Calu3 (cell line): ENCODE measurements around the gene DNM1. TPM values are rescaled to one million over a fixed set of nuclear protein-coding genes. Genes with fewer than 3 reads are reported as not detected.

Experiments
- BruUV-seq: library from RNA; stranded (reverse); fragments of 400-500 nt; replicated peaks from 2 replicates; lab custom pipeline; 2021; lab: Mats Ljungman, UMichigan
- CTCF ChIA-PET: fragments of 300-600 bp; sonication (Branson Sonifier 250); formaldehyde crosslinking; loops from one replicate; lab custom pipeline; 2022; ENCODE audit warnings: antibody characterized with exemption; lab: Charles Lee
- DNase-seq: peaks from one replicate; pipeline ENCODE4 v3.0.0; 2022
- H3K27ac Mint-ChIP-seq: one replicate; pipeline ENCODE4 v1.8.0; 2022; ENCODE audit warnings: mixed read lengths; ENCODE audit not compliant: unreplicated experiment
- H3K27me3 Mint-ChIP-seq: one replicate; pipeline ENCODE4 v1.8.0; 2022; ENCODE audit warnings: mixed read lengths; ENCODE audit not compliant: unreplicated experiment
- H3K36me3 Mint-ChIP-seq: one replicate; pipeline ENCODE4 v1.8.0; 2022; ENCODE audit warnings: mild to moderate bottlenecking, moderate library complexity, mixed read lengths; ENCODE audit not compliant: insufficient read depth, unreplicated experiment
- H3K4me1 Mint-ChIP-seq: one replicate; pipeline ENCODE4 v1.8.0; 2022; ENCODE audit warnings: mild to moderate bottlenecking, low read depth, mixed read lengths; ENCODE audit not compliant: unreplicated experiment
- H3K4me3 Mint-ChIP-seq: one replicate; pipeline ENCODE4 v1.8.0; 2022; ENCODE audit warnings: mild to moderate bottlenecking, low read depth, moderate library complexity, mixed read lengths; ENCODE audit not compliant: unreplicated experiment
- H3K9me3 Mint-ChIP-seq: one replicate; pipeline ENCODE4 v1.8.0; 2022; ENCODE audit warnings: low read depth, mixed read lengths; ENCODE audit not compliant: unreplicated experiment
- intact Hi-C: fragments of 100-400 bp; cut with micrococcal nuclease; formaldehyde crosslinking; loops from one replicate; pipeline ENCODE4 v1.10.0; 2022; ENCODE audit not compliant: unreplicated experiment
- total RNA-seq: library from RNA; stranded (reverse); gene quantifications from 2 replicates; pipeline ENCODE4 v1.2.3, GENCODE V29; 2022
- TF ChIP-seq, protein P1 (sequence below): fragments of 200-600 bp; IDR thresholded peaks from one replicate; pipeline ENCODE4 v1.8.0; 2022; ENCODE audit warnings: antibody characterized with exemption; ENCODE audit not compliant: unreplicated experiment

DNM1 gene
- total RNA-seq, 1 experiment from 2014 or later, result 40.0 TPM

DNA sequence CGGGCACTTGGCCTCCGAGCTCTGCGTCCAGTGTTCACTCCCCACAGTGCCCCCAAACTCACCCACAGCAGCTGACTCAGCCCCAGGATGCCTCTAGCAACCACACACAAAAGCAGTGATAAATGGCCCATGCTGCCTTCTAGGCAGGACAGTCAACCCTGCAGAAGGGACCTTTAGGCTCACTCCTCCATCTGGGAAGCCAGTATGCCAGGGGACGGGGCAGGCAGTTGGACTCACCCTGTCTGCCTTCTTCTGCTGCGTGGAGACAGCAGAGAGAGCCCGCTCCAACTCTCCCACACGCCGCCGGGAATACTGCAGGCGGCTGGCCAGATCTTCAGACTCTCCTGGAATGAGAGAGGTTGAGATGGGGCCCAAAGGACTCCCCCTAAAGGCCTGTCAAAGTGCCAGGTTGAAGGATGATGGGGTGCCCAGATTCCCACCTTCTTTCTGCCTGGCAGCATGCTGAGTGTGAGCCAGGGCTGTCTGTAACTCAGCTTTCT, 62.2 kb downstream of the DNM1 start:
- peaks cover 42% of the 10 kb centered on the region for H3K36me3 Mint-ChIP-seq
- no peaks in the 10 kb centered on the region for H3K9me3 Mint-ChIP-seq
- CTCF ChIA-PET, result no interaction called here
- TF ChIP-seq, protein P1, sequence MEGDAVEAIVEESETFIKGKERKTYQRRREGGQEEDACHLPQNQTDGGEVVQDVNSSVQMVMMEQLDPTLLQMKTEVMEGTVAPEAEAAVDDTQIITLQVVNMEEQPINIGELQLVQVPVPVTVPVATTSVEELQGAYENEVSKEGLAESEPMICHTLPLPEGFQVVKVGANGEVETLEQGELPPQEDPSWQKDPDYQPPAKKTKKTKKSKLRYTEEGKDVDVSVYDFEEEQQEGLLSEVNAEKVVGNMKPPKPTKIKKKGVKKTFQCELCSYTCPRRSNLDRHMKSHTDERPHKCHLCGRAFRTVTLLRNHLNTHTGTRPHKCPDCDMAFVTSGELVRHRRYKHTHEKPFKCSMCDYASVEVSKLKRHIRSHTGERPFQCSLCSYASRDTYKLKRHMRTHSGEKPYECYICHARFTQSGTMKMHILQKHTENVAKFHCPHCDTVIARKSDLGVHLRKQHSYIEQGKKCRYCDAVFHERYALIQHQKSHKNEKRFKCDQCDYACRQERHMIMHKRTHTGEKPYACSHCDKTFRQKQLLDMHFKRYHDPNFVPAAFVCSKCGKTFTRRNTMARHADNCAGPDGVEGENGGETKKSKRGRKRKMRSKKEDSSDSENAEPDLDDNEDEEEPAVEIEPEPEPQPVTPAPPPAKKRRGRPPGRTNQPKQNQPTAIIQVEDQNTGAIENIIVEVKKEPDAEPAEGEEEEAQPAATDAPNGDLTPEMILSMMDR, result no peak
- no TSS peak for BruUV-seq
- DNase-seq, result no peak
- no peaks in the 10 kb centered on the region for H3K4me1 Mint-ChIP-seq
- intact Hi-C loops, result no loop called here
- no peaks in the 10 kb centered on the region for H3K27me3 Mint-ChIP-seq
- no peak overlapping the region for H3K4me3 Mint-ChIP-seq
- H3K27ac Mint-ChIP-seq, result no peak overlapping the region

DNA sequence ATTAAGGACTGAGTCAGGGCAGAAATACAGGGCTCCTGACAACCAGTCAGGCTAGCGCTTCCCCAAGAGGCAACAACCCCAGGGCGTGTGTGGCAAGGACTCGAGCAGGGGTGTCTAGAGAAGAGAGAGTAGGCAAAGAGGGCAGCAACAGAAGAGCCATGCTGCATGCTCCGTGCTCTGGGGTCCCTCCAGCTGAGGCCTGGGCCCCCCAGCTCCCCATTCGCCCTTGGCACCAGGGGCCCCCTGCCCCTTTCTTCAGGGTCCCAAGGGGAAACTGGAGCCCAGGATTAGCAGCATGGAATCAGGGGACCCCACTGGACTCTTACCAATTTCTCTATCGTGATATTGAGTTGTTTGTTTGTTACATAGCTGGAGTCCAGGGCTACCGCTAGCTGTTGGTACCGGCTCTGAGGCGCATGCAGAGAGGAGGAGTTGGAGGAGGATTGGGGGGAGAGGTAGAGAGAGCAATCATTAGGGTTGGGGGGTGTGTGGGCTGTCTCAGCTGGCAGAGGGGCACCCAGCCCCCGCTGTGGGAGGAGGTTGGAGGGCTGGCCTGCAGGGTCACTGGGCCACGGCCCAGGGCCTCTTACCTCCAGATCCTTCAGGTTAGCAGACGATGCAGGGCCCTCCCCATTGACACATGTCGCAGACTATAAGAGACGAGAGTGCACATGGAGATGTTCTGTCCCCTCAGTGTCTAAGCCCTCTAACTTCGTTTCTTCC, 63.9 kb downstream of the DNM1 start:
- intact Hi-C loops, result no loop called here
- Mint-ChIP-seq H3K27me3 (no peaks in the 10 kb centered on the region), H3K27ac (no peak overlapping the region), H3K4me3 (no peak overlapping the region), H3K36me3 (peaks cover 44% of the 10 kb centered on the region), H3K9me3 (no peaks in the 10 kb centered on the region), H3K4me1 (peaks cover 11% of the 10 kb centered on the region)
- DNase-seq, result no peak
- TF ChIP-seq, protein P1, result no peak
- CTCF ChIA-PET, result interaction anchor here (0.6 kb wide), 1 partner anchor 689 kb away, joined by 3 read pairs; no protein-coding TSS in a partner anchor
- BruUV-seq, result no TSS peak

DNA sequence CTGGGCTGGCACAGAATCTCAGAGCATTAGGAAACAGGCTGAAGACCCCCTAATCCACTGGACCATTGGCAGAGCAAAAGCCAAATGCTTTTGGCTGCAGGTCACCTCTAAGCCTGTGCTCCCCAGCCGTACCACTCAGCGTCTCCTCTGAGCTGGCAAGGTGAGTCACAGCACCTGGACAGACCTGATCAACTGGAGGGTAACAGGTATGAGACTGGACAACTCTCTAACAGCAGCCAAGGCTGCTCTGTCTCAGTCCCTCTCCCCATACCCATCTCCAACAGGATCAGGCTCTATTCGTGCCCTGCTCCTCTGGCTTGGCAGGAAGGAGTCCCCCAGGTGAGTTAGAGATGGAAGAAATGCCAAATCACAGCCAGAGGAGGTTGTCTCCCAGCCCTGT, 67.9 kb downstream of the DNM1 start:
- intact Hi-C loops, result no loop called here
- peaks cover 11% of the 10 kb centered on the region for H3K4me1 Mint-ChIP-seq
- peaks cover 55% of the 10 kb centered on the region for H3K36me3 Mint-ChIP-seq
- H3K27ac Mint-ChIP-seq, result peak overlapping the region; percentile 85
- no peaks in the 10 kb centered on the region for H3K9me3 Mint-ChIP-seq
- TF ChIP-seq, protein P1, result no peak
- no peak overlapping the region for H3K4me3 Mint-ChIP-seq
- peak; percentile 66 for DNase-seq
- no TSS peak for BruUV-seq
- H3K27me3 Mint-ChIP-seq, result no peaks in the 10 kb centered on the region
- CTCF ChIA-PET, result no interaction called here

DNA sequence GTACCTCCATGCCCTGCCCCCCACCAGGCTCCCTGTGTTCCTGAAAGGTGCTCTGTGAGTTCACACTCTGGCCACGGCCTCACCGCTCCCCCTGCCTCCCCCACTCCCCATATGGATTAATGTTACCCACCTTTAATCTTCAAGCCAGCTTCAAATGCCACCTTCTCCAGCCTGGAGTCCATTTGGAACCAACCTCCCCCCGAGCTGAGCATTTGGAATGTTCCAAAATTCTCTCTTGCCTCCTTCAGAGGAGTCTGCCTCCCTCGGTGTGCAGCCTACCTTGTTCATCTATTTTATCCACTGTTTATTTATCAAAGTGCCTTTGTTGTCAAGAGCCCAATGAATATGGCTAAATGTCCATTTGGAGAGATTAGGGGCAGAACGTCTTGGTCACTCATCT, 68.3 kb downstream of the DNM1 start:
- TF ChIP-seq, protein P1, result no peak
- Mint-ChIP-seq H3K36me3 (peaks cover 58% of the 10 kb centered on the region), H3K27ac (peak overlapping the region; percentile 85), H3K4me1 (peaks cover 11% of the 10 kb centered on the region), H3K27me3 (no peaks in the 10 kb centered on the region), H3K9me3 (no peaks in the 10 kb centered on the region), H3K4me3 (no peak overlapping the region)
- CTCF ChIA-PET, result no interaction called here
- intact Hi-C loops, result no loop called here
- no TSS peak for BruUV-seq
- no peak for DNase-seq
